Mesangial cell (primary cell): ENCODE data around the gene PRAMEF5. TPM values are rescaled to one million over a fixed set of nuclear protein-coding genes. Genes with fewer than 3 reads are reported as not detected.

ENCODE experiments used
- total RNA-seq: library from RNA; depleted of rRNA; stranded (reverse); fragments of >200 nt; gene quantifications from 2 replicates; pipeline ENCODE4 v1.2.3, GENCODE V29; 2015

PRAMEF5 gene
- total RNA-seq: not detected in 2 replicates

DNA sequence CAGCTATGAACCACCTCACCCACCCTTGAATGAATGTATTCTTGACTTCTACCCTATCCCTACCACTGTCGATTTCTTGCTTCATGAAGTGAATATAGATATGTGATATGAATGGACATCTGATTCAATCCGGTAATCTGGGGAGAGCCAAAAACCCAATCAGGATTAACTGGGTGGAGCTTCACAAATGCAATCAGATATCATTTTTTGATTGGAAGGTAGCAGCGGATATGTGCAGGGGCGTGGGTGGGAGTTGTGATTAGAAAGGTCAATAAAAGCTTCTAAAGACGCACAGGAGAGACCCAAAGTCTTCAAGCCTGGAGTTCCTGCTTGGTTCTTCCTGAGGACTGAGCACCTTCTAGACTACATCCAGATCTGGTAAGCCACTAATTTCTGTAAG lies at the start of gene PRAMEF5:
Gene PRAMEF5 (plus strand): TSS at position 301 of the 400 bp plus-strand sequence. CDS start 5,071 bp downstream, outside the sequence.

DNA sequence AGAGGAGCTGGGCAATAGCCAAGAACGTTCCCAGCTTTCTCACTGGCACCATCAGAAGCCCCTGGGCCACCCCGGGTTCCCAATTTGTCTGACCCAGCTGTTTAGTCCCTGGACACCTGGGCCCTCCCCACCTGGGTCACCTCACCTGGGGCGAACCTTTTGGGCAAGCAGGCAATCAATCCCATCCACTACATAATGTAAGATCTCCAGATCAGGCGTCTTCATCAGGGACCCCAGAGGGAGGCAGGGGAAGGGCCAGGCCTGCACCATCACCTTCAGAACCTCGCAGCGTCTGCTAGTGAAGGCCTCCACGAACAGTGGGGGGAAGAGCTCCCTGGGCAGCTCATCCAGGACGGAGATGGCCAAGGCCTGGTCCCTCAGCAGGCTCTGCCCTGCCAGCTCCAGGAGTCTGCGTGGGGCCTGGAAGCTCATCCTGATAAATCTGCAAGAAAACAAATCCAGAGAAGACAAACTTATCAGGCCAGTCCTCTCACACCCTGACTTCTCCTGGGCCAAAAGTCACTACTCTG lies 28.3 kb upstream of the PRAMEF5 start, which contains the start of gene PRAMEF18:
Gene PRAMEF18 (minus strand): TSS at position 480 of the 530 bp plus-strand sequence. CDS start 48 bp downstream, at position 432.

DNA sequence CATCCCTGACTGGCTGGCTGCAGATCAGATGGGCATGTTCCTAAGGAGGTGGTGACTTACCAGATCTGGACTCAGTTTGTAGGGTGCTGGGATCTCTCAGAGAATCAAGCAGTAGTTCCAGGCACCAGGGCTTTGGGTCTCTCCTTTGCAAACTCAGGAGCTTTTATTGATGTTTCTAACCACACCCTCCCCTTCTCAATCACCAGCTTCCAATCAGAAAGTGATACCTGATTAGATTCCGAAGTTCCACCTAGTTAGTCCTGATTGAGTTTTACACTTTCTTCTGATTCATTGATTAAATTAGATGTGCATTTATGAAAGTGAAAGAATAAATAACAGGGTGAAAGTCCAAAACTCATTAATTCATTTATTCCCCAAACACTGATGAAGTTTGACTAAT lies 31.0 kb downstream of the PRAMEF5 start, which contains the start of gene PRAMEF8:
Gene PRAMEF8 (minus strand): TSS at position 101 of the 400 bp plus-strand sequence. CDS start 1,046 bp downstream, outside the sequence.

DNA sequence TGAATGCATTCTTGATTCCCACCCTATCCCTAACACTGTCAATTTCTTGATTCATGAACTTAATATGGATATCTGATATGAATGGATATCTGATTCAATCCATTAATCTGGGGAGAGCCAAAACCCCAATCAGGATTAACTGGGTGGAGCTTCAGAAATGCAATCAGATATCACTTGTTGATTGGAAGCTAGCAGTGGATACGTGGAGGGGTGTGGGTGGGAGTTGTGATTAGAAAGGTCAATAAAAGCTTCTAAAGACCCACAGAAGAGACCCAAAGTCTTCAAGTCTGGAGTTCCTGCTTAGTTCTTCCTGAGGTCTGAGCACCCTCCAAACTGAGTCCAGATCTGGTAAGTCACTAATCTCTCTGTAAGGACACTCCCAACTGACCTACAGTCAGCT lies 49.2 kb downstream of the PRAMEF5 start, which contains the start of gene PRAMEF33:
Gene PRAMEF33 (plus strand): TSS at position 301 of the 400 bp plus-strand sequence. CDS start 2,416 bp downstream, outside the sequence.

Other genes with a start within 250 kb of the PRAMEF5 start
- gene PRAMEF27, start 197.6 kb upstream of the PRAMEF5 start, total RNA-seq: not detected in 2 replicates
- gene HNRNPCL3, start 193.4 kb upstream of the PRAMEF5 start, total RNA-seq: not detected in 2 replicates
- not detected in 2 replicates for gene PRAMEF25, start 183.4 kb upstream of the PRAMEF5 start, total RNA-seq
- not detected in 2 replicates for gene HNRNPCL2, start 137.3 kb upstream of the PRAMEF5 start, total RNA-seq
- gene PRAMEF26, start 98.2 kb upstream of the PRAMEF5 start, total RNA-seq: not detected in 2 replicates
- not detected in 2 replicates for gene HNRNPCL4, start 88.6 kb upstream of the PRAMEF5 start, total RNA-seq
- gene PRAMEF9, start 82.3 kb upstream of the PRAMEF5 start, total RNA-seq: not detected in 2 replicates
- gene PRAMEF13, start 52.8 kb upstream of the PRAMEF5 start, total RNA-seq: not detected in 2 replicates
- gene PRAMEF18, start 28.0 kb upstream of the PRAMEF5 start, total RNA-seq: not detected in 2 replicates
- gene PRAMEF8, start 30.9 kb downstream of the PRAMEF5 start, total RNA-seq: not detected in 2 replicates
- gene PRAMEF33, start 49.3 kb downstream of the PRAMEF5 start, total RNA-seq: not detected in 2 replicates
- gene PRAMEF15, start 61.4 kb downstream of the PRAMEF5 start, total RNA-seq: not detected in 2 replicates
- not detected in 2 replicates for gene PRAMEF14, start 92.9 kb downstream of the PRAMEF5 start, total RNA-seq
- gene PRAMEF19, start 117.7 kb downstream of the PRAMEF5 start, total RNA-seq: not detected in 2 replicates
- gene PRAMEF17, start 135.4 kb downstream of the PRAMEF5 start, total RNA-seq: not detected in 2 replicates
- gene PRAMEF20, start 156.3 kb downstream of the PRAMEF5 start, total RNA-seq: not detected in 2 replicates